Measurements from ENCODE around the gene MAN2C1. TPM values are rescaled to one million over a fixed set of nuclear protein-coding genes. Genes with fewer than 3 reads are reported as not detected.
"Not testable (repeated sequence)": the region's sequence is repeated elsewhere in the genome, so short reads cannot be mapped to it uniquely, and the experiment has no call there.

Gene MAN2C1
- total RNA-seq, 1 donor from 2014 or later = 200 TPM

DNA sequence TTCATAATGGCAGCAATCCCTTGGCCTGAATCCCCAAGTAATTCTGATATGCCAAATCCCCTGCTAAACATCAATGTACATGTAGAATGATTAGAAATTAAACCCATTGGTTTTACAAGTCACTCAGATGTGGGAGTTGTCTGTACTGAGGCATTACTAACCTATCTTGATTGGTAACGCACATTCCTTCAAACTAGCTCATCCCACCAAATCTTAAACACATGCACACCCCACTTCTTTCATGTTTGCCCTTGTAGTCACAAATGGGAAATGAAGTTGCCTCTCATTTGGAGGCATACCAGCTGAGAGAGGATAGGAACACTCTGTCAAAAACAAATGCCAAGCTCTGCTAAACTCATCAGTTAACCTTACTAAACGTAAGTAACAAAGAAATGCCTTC lies 29.1 kb upstream of the MAN2C1 start:
- H3K27me3 Mint-ChIP-seq = no peaks in the 10 kb centered on the region
- DNase-seq (ENCODE audit: low spot score, unreplicated experiment) = no peak
- no peak overlapping the region for H3K4me3 Mint-ChIP-seq (ENCODE audit: low read depth)
- H3K36me3 Mint-ChIP-seq (ENCODE audit: insufficient read depth) = peaks cover 22% of the 10 kb centered on the region
- H3K4me1 Mint-ChIP-seq (ENCODE audit: low read depth) = no peaks in the 10 kb centered on the region
- H3K9me3 Mint-ChIP-seq (ENCODE audit: low read depth) = no peaks in the 10 kb centered on the region
- H3K27ac Mint-ChIP-seq = no peak overlapping the region
- TF ChIP-seq, protein P1, sequence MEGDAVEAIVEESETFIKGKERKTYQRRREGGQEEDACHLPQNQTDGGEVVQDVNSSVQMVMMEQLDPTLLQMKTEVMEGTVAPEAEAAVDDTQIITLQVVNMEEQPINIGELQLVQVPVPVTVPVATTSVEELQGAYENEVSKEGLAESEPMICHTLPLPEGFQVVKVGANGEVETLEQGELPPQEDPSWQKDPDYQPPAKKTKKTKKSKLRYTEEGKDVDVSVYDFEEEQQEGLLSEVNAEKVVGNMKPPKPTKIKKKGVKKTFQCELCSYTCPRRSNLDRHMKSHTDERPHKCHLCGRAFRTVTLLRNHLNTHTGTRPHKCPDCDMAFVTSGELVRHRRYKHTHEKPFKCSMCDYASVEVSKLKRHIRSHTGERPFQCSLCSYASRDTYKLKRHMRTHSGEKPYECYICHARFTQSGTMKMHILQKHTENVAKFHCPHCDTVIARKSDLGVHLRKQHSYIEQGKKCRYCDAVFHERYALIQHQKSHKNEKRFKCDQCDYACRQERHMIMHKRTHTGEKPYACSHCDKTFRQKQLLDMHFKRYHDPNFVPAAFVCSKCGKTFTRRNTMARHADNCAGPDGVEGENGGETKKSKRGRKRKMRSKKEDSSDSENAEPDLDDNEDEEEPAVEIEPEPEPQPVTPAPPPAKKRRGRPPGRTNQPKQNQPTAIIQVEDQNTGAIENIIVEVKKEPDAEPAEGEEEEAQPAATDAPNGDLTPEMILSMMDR (IDR thresholded peaks at IDR 0.05; ENCODE audit: unreplicated experiment) = no peak

DNA sequence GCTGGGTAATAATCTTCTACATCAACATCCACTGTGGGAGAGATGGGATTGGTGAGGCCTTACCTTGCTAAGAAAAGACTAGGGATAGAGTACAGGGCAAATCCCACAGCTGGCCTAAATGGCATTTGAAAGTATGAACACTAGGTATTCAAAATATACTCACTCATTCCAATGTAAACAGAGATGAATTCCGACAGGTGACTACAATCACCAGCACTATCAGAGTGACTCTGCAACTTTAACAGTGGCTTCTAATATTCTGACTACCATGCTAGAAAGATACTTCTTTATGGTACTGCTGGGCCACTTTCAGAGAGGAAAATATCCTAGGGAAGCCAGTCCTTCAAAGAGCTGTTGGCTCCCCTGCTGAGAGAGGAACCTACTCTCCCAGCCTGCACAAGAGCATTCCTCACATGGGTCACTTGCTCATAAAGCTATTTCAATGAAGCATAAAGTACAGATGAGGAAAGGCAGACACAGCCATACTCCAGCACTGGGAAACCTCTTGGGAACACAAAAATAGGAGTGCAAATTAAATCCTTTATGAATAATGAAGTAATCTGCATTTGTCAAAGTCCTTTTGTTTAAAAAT lies 21.5 kb upstream of the MAN2C1 start:
- no peaks in the 10 kb centered on the region for H3K9me3 Mint-ChIP-seq (ENCODE audit: low read depth)
- H3K4me1 Mint-ChIP-seq (ENCODE audit: low read depth) = peaks cover 10% of the 10 kb centered on the region
- H3K4me3 Mint-ChIP-seq (ENCODE audit: low read depth) = no peak overlapping the region
- H3K27me3 Mint-ChIP-seq = no peaks in the 10 kb centered on the region
- H3K27ac Mint-ChIP-seq = peak overlapping the region; percentile 56
- DNase-seq (ENCODE audit: low spot score, unreplicated experiment) = no peak
- H3K36me3 Mint-ChIP-seq (ENCODE audit: insufficient read depth) = peaks cover 20% of the 10 kb centered on the region
- TF ChIP-seq, protein P1 (IDR thresholded peaks at IDR 0.05; ENCODE audit: unreplicated experiment) = no peak

DNA sequence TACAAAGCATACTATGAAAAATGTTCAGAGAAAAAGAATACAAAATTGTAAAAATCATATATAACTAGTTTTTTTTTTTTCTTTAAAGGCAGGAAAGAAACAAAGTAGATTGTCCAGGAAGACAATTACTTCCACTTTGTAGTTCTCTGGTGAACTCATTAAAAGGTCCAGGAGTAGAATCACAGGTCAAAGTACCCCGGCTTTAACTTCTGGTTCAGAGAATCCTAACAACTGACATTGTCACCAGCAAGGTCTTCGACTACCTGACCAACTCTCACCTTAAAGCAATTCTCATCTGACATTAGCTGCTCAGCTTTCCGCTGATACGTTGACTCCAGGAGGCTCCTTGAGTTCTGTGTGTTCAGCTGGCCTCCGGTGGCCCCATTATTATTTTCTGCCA lies 15.6 kb upstream of the MAN2C1 start:
- H3K4me3 Mint-ChIP-seq (ENCODE audit: low read depth); H3K9me3 Mint-ChIP-seq (ENCODE audit: low read depth); H3K27me3 Mint-ChIP-seq; DNase-seq (ENCODE audit: low spot score, unreplicated experiment): not testable (repeated sequence)
- H3K4me1 Mint-ChIP-seq (ENCODE audit: low read depth) = peaks cover 36% of the 10 kb centered on the region
- peaks cover 28% of the 10 kb centered on the region for H3K36me3 Mint-ChIP-seq (ENCODE audit: insufficient read depth)
- peak overlapping the region; percentile 89 for H3K27ac Mint-ChIP-seq

DNA sequence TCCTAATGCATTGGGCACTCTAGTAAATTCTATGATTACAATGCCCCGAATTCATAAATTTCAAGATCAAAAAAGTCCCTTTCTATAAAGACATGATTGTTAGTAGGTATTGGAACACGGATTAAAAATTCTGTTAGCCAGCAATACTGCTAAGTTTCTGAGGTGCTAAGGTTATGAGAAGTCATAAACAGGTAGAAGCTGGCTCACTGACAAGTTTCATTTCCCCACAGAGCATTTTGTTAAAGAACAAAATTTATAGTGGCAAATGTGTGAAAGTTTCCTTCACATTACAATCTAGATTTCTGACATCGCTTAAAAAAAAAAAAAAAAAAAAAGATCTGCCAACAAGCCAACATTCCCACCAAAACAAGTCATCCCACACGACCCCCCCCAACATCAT lies 12.4 kb upstream of the MAN2C1 start:
- Mint-ChIP-seq H3K36me3 (ENCODE audit: insufficient read depth) (peaks cover 29% of the 10 kb centered on the region), H3K4me3 (ENCODE audit: low read depth) (no peak overlapping the region), H3K27me3 (no peaks in the 10 kb centered on the region), H3K4me1 (ENCODE audit: low read depth) (peaks cover 35% of the 10 kb centered on the region), H3K9me3 (ENCODE audit: low read depth) (no peaks in the 10 kb centered on the region), H3K27ac (peak overlapping the region; percentile 57)
- DNase-seq (ENCODE audit: low spot score, unreplicated experiment) = no peak
- TF ChIP-seq, protein P1 (IDR thresholded peaks at IDR 0.05; ENCODE audit: unreplicated experiment) = no peak

DNA sequence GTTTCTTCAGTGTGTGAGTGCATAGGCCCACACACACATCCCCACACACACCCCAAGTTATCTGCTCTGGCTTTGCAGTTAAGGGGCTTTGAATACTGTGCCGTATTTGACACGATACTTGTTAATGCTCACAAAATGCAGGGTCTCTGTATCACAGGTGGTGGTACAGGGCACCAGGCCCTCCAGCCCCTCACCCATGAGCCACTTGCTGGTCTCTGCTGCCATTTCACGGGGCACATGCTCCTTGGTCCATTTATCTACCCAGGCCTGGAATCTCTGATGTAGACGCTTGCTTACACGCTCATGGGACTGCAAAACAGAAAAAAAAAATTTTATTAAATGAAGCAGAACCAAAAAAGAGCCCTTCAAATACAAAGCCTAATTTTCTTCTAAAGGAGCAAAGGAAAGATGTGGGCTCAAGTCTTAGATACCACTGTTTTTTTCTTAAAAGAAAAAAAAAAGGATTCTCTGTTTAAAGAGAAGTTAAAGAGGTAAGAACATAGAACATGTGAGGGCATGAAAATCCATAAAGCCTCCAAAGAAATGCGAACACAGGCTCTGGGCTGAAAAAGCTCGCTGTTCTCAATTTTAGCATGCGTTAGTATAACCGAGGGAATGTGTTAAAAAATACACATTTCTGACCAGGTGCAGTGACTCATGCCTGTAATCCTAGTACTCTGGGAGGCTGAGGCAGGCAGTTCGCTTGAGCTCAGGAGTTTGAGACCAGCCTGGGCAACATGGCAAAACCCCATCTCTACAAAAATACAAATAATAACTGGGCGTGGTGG lies 3.7 kb upstream of the MAN2C1 start:
- TF ChIP-seq, protein P1 (IDR thresholded peaks at IDR 0.05; ENCODE audit: unreplicated experiment) = no peak
- DNase-seq (ENCODE audit: low spot score, unreplicated experiment) = no peak
- peaks cover 28% of the 10 kb centered on the region for H3K36me3 Mint-ChIP-seq (ENCODE audit: insufficient read depth)
- no peak overlapping the region for H3K27ac Mint-ChIP-seq
- H3K9me3 Mint-ChIP-seq (ENCODE audit: low read depth) = no peaks in the 10 kb centered on the region
- no peak overlapping the region for H3K4me3 Mint-ChIP-seq (ENCODE audit: low read depth)
- no peaks in the 10 kb centered on the region for H3K27me3 Mint-ChIP-seq
- peaks cover 13% of the 10 kb centered on the region for H3K4me1 Mint-ChIP-seq (ENCODE audit: low read depth)

DNA sequence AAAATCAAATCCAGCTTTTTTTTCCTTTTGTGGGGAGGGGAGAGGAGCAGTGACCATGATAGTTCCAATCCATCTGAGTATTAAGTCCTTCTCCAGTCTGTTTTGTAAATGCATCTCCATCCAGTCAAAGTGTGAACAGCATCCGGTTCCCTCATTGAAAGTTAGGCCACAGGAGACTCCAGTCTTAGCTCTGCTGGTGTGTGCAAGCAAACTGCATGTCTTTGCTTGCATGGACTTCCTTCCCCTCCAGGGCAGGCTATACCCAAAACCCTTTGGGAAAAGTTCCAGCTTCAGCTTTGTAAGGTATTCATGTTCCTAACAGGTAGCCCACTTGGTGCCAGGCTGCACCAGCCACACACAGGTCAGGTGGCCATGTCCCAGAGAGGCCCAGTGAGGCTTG lies 3.1 kb upstream of the MAN2C1 start:
- Mint-ChIP-seq H3K4me3 (ENCODE audit: low read depth) (no peak overlapping the region), H3K9me3 (ENCODE audit: low read depth) (no peaks in the 10 kb centered on the region), H3K4me1 (ENCODE audit: low read depth) (peaks cover 13% of the 10 kb centered on the region), H3K27ac (no peak overlapping the region), H3K36me3 (ENCODE audit: insufficient read depth) (peaks cover 27% of the 10 kb centered on the region), H3K27me3 (no peaks in the 10 kb centered on the region)
- TF ChIP-seq, protein P1 (IDR thresholded peaks at IDR 0.05; ENCODE audit: unreplicated experiment) = no peak
- DNase-seq (ENCODE audit: low spot score, unreplicated experiment) = no peak
